Lower lobe of right lung (tissue), 2 donors: ENCODE measurements around the gene KCNE2. TPM values are rescaled to one million over a fixed set of nuclear protein-coding genes. Genes with fewer than 3 reads are reported as not detected.

ENCODE experiments used
- ATAC-seq, 2 donors: fragments of 200-7000 bp; cut with Tn5 transposase; one replicate each; pipeline ENCODE4 v1.9.1; 2020 to 2022; ENCODE audit warnings: mild to moderate bottlenecking in 2 of 2, moderate library complexity in 2 of 2
- DNase-seq: peaks from one replicate; pipeline ENCODE4 v3.0.0-alpha.2; 2020
- H3K27ac ChIP-seq: fragments of 200-600 bp; one replicate; pipeline ENCODE4 v1.8.0; 2022
- H3K27me3 ChIP-seq: fragments of 200-600 bp; one replicate; pipeline ENCODE4 v1.8.0; 2022; ENCODE audit warnings: low read depth
- H3K36me3 ChIP-seq: fragments of 200-600 bp; one replicate; pipeline ENCODE4 v1.8.0; 2022; ENCODE audit warnings: mild to moderate bottlenecking
- H3K4me1 ChIP-seq: fragments of 200-600 bp; one replicate; pipeline ENCODE4 v1.8.0; 2022
- H3K4me3 ChIP-seq: fragments of 200-600 bp; one replicate; pipeline ENCODE4 v1.8.0; 2022; ENCODE audit warnings: mild to moderate bottlenecking
- H3K9me3 ChIP-seq: fragments of 200-600 bp; one replicate; pipeline ENCODE4 v1.8.0; 2022
- intact Hi-C: fragments of 100-400 bp; cut with DNase I; formaldehyde crosslinking; loops from one replicate; pipeline ENCODE4 v1.11.0; 2022
- total RNA-seq: library from RNA; stranded (reverse); fragmentation: NEBNext Ultra II Directional; extraction: Animal tissue kit (Norgen Biotek cat#: 25700); gene quantifications from one replicate; pipeline ENCODE4 v1.2.1, GENCODE V29; 2021
- TF ChIP-seq, protein P1 (sequence below): fragments of 200-600 bp; IDR thresholded peaks from one replicate; pipeline ENCODE4 v1.8.0; 2022; ENCODE audit warnings: antibody characterized with exemption, mild to moderate bottlenecking
- donor health status: DM: no; HTN: yes; CAD: no; lungs with severe emphysema.

KCNE2 gene
- total RNA-seq, 1 donor from 2014 or later, result not detected

DNA sequence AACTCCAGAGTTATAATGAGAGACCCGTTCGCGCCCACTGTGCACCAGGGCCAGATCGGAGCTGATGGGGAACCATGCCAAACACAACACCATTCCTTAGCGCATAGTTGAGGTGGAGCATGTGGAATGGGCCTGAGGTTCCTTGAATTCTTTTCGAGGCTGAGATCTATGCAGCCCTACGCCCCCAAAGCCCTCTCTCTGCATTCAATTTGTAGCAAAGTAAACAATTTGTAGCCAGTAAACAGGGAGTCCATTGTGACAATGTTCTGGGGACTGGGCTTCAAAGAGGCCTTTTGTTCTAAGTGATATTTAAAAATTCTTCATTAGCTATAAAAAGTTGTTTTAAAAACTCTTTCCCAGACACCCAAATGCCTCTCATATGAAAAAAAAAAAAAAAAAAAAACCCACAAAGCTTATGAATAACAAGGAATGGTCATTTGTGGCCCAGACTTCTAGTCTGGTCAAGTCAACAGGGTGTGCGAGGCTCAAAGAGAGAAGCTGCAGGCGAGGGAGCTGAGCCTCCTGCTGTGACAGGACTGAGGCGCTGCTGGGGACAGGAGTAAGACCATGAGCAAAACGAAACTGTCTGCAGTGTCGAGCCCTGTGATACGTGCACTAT is 30.6 kb upstream of the KCNE2 start:
- Histone ChIP-seq H3K4me3 (no peak overlapping the region), H3K27ac (no peak overlapping the region), H3K4me1 (no peaks in the 10 kb centered on the region), H3K9me3 (no peaks in the 10 kb centered on the region), H3K27me3 (no peaks in the 10 kb centered on the region), H3K36me3 (no peaks in the 10 kb centered on the region)
- ATAC-seq (no peak), DNase-seq (no peak)
- TF ChIP-seq, protein P1, sequence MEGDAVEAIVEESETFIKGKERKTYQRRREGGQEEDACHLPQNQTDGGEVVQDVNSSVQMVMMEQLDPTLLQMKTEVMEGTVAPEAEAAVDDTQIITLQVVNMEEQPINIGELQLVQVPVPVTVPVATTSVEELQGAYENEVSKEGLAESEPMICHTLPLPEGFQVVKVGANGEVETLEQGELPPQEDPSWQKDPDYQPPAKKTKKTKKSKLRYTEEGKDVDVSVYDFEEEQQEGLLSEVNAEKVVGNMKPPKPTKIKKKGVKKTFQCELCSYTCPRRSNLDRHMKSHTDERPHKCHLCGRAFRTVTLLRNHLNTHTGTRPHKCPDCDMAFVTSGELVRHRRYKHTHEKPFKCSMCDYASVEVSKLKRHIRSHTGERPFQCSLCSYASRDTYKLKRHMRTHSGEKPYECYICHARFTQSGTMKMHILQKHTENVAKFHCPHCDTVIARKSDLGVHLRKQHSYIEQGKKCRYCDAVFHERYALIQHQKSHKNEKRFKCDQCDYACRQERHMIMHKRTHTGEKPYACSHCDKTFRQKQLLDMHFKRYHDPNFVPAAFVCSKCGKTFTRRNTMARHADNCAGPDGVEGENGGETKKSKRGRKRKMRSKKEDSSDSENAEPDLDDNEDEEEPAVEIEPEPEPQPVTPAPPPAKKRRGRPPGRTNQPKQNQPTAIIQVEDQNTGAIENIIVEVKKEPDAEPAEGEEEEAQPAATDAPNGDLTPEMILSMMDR, result no peak
- intact Hi-C loops, result no loop called here

DNA sequence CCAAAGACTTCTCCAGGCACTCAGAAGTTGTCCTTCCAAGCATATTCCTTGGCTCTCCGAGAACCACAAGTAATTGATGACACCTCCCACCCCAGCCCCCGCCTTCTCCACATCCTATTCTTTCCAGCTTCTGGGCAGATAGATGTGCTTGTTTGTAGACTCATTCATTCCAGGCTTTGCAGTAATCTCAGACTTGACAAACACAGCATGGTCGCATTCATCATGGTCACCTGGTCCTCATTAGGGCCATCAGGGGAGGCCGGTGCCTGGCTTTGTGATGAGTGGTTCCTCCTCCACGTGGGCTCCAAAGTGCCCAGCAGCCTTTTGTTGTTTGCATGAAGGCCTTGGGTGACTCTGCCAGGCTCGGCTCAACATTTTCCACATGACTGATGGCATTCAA is 28.5 kb upstream of the KCNE2 start:
- DNase-seq (no peak), ATAC-seq (no peak)
- no peaks in the 10 kb centered on the region for H3K36me3 ChIP-seq
- no peaks in the 10 kb centered on the region for H3K4me1 ChIP-seq
- no peak overlapping the region for H3K4me3 ChIP-seq
- no peaks in the 10 kb centered on the region for H3K9me3 ChIP-seq
- H3K27me3 ChIP-seq, result no peaks in the 10 kb centered on the region
- intact Hi-C loops, result no loop called here
- H3K27ac ChIP-seq, result no peak overlapping the region
- TF ChIP-seq, protein P1, result no peak

DNA sequence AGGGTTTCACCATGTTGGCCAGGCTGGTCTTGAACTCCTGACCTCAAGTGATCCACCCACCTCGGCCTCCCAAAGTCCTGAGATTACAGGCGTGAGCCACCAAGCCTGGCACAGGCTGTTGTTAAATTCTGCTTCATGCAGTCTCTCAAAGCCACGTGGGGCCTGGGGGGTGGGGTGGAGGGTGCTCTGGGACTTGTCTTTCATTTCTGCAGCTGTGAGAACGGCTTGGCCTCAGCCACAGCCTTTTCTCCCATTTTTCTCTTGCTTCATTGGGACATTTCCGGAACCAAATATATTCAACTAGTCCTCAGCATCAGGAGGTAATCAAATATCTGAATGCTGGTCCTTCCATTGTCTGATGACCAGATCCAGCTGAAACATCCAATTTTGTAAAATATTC is 27.6 kb upstream of the KCNE2 start:
- H3K4me1 ChIP-seq, result no peaks in the 10 kb centered on the region
- no peaks in the 10 kb centered on the region for H3K27me3 ChIP-seq
- H3K36me3 ChIP-seq, result no peaks in the 10 kb centered on the region
- TF ChIP-seq, protein P1, result no peak
- no peak for DNase-seq
- no peak for ATAC-seq
- no peak overlapping the region for H3K27ac ChIP-seq
- H3K4me3 ChIP-seq, result no peak overlapping the region
- H3K9me3 ChIP-seq, result no peaks in the 10 kb centered on the region
- intact Hi-C loops, result no loop called here

DNA sequence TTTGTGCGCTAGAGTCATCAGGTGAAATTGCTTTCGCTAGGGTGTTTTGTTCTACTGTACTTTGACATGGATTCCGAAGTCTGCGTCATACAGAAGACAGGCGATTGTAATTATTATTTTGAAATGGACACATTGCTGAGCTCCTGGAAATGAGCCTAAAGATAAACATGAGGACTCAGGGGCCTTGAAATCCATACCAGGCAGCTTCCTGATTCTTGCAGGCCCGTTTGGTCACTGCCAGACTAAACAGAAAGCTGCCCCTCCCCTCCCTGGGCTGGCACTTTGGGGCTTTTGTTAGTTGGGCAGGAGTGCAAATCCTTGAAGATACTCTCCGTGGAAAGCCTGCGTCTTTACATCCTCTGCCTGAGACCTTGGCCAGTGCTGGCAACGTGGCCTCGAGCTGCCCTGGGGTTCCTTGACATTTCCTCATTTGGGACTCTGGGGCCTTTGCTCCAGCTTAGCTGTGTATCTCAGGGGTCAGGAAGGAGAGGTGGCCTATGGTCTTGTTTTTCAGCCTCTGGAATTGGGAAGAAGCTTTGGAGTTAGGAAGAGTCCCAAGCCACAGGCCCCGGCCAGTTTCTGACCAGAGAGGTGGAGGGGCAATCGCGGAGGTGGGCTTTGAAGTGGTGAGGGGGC is 26.9 kb upstream of the KCNE2 start:
- Histone ChIP-seq H3K9me3 (no peaks in the 10 kb centered on the region), H3K27me3 (no peaks in the 10 kb centered on the region), H3K27ac (no peak overlapping the region), H3K4me1 (no peaks in the 10 kb centered on the region), H3K4me3 (no peak overlapping the region), H3K36me3 (no peaks in the 10 kb centered on the region)
- DNase-seq (no peak), ATAC-seq (no peak)
- TF ChIP-seq, protein P1, result no peak
- intact Hi-C loops, result no loop called here

- Histone ChIP-seq H3K4me1 (no peaks in the 10 kb centered on the region), H3K27ac (no peak overlapping the region), H3K27me3 (no peaks in the 10 kb centered on the region), H3K4me3 (no peak overlapping the region), H3K36me3 (no peaks in the 10 kb centered on the region), H3K9me3 (no peaks in the 10 kb centered on the region)
- TF ChIP-seq, protein P1, result no peak
- intact Hi-C loops, result no loop called here
- DNase-seq (no peak), ATAC-seq (no peak)
Observed at GRCh38 chr21:34337741-34338140, 26.1 kb upstream of the KCNE2 start.
